Esophagus muscularis mucosa (tissue), 4 donors: Measurements from ENCODE around the gene MPRIP. TPM values are rescaled to one million over a fixed set of nuclear protein-coding genes. Genes with fewer than 3 reads are reported as not detected.
A peak's percentile ranks its signal among the peaks of the same experiment; 100 is the strongest.

ENCODE experiments used
- DNase-seq: peaks from one replicate; pipeline ENCODE4 v3.0.0-alpha.2; 2017; ENCODE audit errors: extremely low spot score
- H3K27ac ChIP-seq, 4 donors: fragments of 200-600 bp; sonication (generic); replicated peaks in 1 of 4; 1 replicate in 3 of 4; 2 replicates in 1 of 4; pipeline ENCODE4 v1.5.1; 2016 to 2019; ENCODE audit warnings: mild to moderate bottlenecking in 1 of 4
- H3K27me3 ChIP-seq, 4 donors: fragments of 200-600 bp; sonication (generic); one replicate each; pipeline versions ENCODE4 v1.5.1 to v1.6.0; 2016 to 2019
- H3K36me3 ChIP-seq, 4 donors: fragments of 200-600 bp; sonication (generic); one replicate each; pipeline ENCODE4 v1.5.1; 2016 to 2019
- H3K4me1 ChIP-seq, 4 donors: fragments of 200-600 bp; sonication (generic); one replicate each; pipeline ENCODE4 v1.5.1; 2016 to 2019
- H3K4me3 ChIP-seq, 4 donors: fragments of 200-600 bp; sonication (generic); 1 replicate in 2 of 4; 2 replicates in 2 of 4; pipeline ENCODE4 v1.5.1; 2016 to 2019; ENCODE audit warnings: mild to moderate bottlenecking in 4 of 4, moderate library complexity in 1 of 4
- H3K9me3 ChIP-seq, 4 donors: fragments of 200-600 bp; sonication (generic); 1 replicate in 3 of 4; 2 replicates in 1 of 4; pipeline ENCODE4 v1.5.1; 2016 to 2019
- CTCF ChIP-seq, 3 experiments: fragments of 200-600 bp in 2 of 3; fragments of 450-650 bp in 1 of 3; sonication (generic) in 2 of 3; IDR thresholded peaks; one replicate each; pipeline ENCODE4 v1.5.1; 2017 to 2019; ENCODE audit warnings: antibody characterized with exemption in 3 of 3, mild to moderate bottlenecking in 2 of 3, moderate library complexity in 1 of 3
- EP300 ChIP-seq: sonication (generic); formaldehyde crosslinking; IDR thresholded peaks from one replicate; pipeline ENCODE4 v1.6.1; 2017; ENCODE audit warnings: antibody characterized with exemption
- POLR2A ChIP-seq: fragments of 450-650 bp; IDR thresholded peaks from one replicate; pipeline ENCODE4 v1.6.1; 2017; ENCODE audit warnings: antibody characterized with exemption, moderate library complexity, mild to moderate bottlenecking, low read depth
- POLR2AphosphoS5 ChIP-seq, 2 donors: sonication (generic); formaldehyde crosslinking; IDR thresholded peaks; one replicate each; pipeline ENCODE4 v1.6.1; 2017; ENCODE audit warnings: antibody characterized with exemption in 2 of 2
- WGBS: methylation state at CpG from one replicate; pipeline ENCODE4 v1.1.5; 2018; 5-methylcytosine and 5-hydroxymethylcytosine counted together
- intact Hi-C: fragments of 100-400 bp; cut with DNase I; formaldehyde crosslinking; loops from one replicate; pipeline ENCODE4 v1.15.1; 2023
- total RNA-seq, 4 donors: library from RNA; depleted of rRNA; stranded (reverse); fragments of >200 nt; gene quantifications; one replicate each; pipeline versions ENCODE4 v1.1.0 to v1.2.1, GENCODE V29; 2016

The MPRIP gene
- total RNA-seq, 4 donors from 2014 or later, result 108 to 194 (median 129) TPM

GRCh38 chr17:17204635-17205231 lies 162.5 kb downstream of the MPRIP start:
- peak overlapping the region; percentile 62 to 69 (median 65) for H3K4me3 ChIP-seq
- intact Hi-C loops, result no loop called here
- H3K4me1 ChIP-seq, result peaks cover 56 to 80% (median 78%) of the 10 kb centered on the region in 4 donors
- TF ChIP-seq POLR2A, result no peak
- no peak for TF ChIP-seq CTCF (IDR thresholded peaks at IDR 0.05)
- TF ChIP-seq EP300, result no peak
- TF ChIP-seq POLR2AphosphoS5 (IDR thresholded peaks at IDR 0.05), result no peak
- H3K27ac ChIP-seq, result peak overlapping the region; percentile 92 to 96 (median 94)
- H3K36me3 ChIP-seq, result peaks cover 0 to 9% (median 4%) of the 10 kb centered on the region in 4 donors
- WGBS, result 76% methylated on average over 8 of the region's 14 CpGs
- DNase-seq, result no peak
- H3K9me3 ChIP-seq, result no peaks in the 10 kb centered on the region
- H3K27me3 ChIP-seq, result no peaks in the 10 kb centered on the region

- intact Hi-C loops, result no loop called here
- Histone ChIP-seq H3K4me1 (peaks cover 55 to 72% (median 70%) of the 10 kb centered on the region in 4 donors), H3K4me3 (peak overlapping the region; percentile 62 to 69 (median 65)), H3K27ac (peak overlapping the region; percentile 92 to 96 (median 94)), H3K9me3 (no peaks in the 10 kb centered on the region), H3K36me3 (peaks cover 0 to 12% (median 4%) of the 10 kb centered on the region in 4 donors), H3K27me3 (no peaks in the 10 kb centered on the region)
- no peak for TF ChIP-seq CTCF (IDR thresholded peaks at IDR 0.05)
- TF ChIP-seq POLR2AphosphoS5 (IDR thresholded peaks at IDR 0.05), result peak; percentile 45 to 61
- TF ChIP-seq EP300, result no peak
- no peak for TF ChIP-seq POLR2A
- DNase-seq, result no peak
- 2% methylated on average over 27 of the region's 70 CpGs for WGBS
These were observed 163.3 kb downstream of the MPRIP start for GRCh38 chr17:17205368-17206123.

GRCh38 chr17:17206124-17206912 lies 164.1 kb downstream of the MPRIP start, which contains the start of gene PLD6:
Gene PLD6, minus strand, starts transcription at chr17:17206333. Its CDS starts 47 bp downstream, at chr17:17206286.
- WGBS, result 21% methylated on average over 35 of the region's 78 CpGs
- Histone ChIP-seq H3K36me3 (peaks cover 0 to 12% (median 7%) of the 10 kb centered on the region in 4 donors), H3K4me3 (peak within 1 kb of the TSS; percentile 62 to 69 (median 65)), H3K9me3 (no peaks in the 10 kb centered on the region), H3K27me3 (no peaks in the 10 kb centered on the region), H3K4me1 (peaks cover 49 to 64% (median 62%) of the 10 kb centered on the region in 4 donors), H3K27ac (peak within 1 kb of the TSS; percentile 92 to 96 (median 94))
- TF ChIP-seq CTCF (IDR thresholded peaks at IDR 0.05) (no peak), POLR2A (no peak), EP300 (no peak), POLR2AphosphoS5 (IDR thresholded peaks at IDR 0.05) (peak; percentile 67 to 70)
- peak; percentile 93 for DNase-seq
- intact Hi-C loops, result no loop called here

GRCh38 chr17:17206913-17207335 lies 164.7 kb downstream of the MPRIP start:
- intact Hi-C loops, result no loop called here
- peak overlapping the region; percentile 62 to 69 (median 65) for H3K4me3 ChIP-seq
- DNase-seq, result no peak
- 29% methylated on average over 8 of the region's 16 CpGs for WGBS
- TF ChIP-seq CTCF (IDR thresholded peaks at IDR 0.05), result no peak
- no peak for TF ChIP-seq EP300
- no peak for TF ChIP-seq POLR2AphosphoS5 (IDR thresholded peaks at IDR 0.05)
- TF ChIP-seq POLR2A, result no peak
- no peaks in the 10 kb centered on the region for H3K27me3 ChIP-seq
- H3K9me3 ChIP-seq, result no peaks in the 10 kb centered on the region
- H3K27ac ChIP-seq, result peak overlapping the region; percentile 92 to 96 (median 94)
- H3K4me1 ChIP-seq, result peaks cover 45 to 58% (median 56%) of the 10 kb centered on the region in 4 donors
- peaks cover 0 to 18% (median 10%) of the 10 kb centered on the region in 4 donors for H3K36me3 ChIP-seq
